ENCODE measurements around the gene LRCH3. TPM values are rescaled to one million over a fixed set of nuclear protein-coding genes. Genes with fewer than 3 reads are reported as not detected.

The LRCH3 gene
- total RNA-seq, 1 experiment from 2014 or later = 75.8 TPM

GRCh38 chr3:197775317-197775716, 15.7 kb upstream of the LRCH3 start:
- ATAC-seq = no peak
- no peak overlapping the region for H3K27ac ChIP-seq (ENCODE audit: low read length)
- H3K36me3 ChIP-seq (ENCODE audit: control insufficient read depth, insufficient read depth, low read length) = peaks cover 32% of the 10 kb centered on the region
- in situ Hi-C loops (cut with HindIII; ENCODE audit: low pct_unique_long_range_greater_than_20kb, low sequenced_read_pairs) (no loop called here), intact Hi-C loops (cut with micrococcal nuclease; ENCODE audit: unreplicated experiment) (no loop called here)
- no TSS peak for BruUV-seq (replicated peaks)
- H3K27me3 ChIP-seq (ENCODE audit: control insufficient read depth, insufficient read depth, low read length) = no peaks in the 10 kb centered on the region
- ChIA-PET POLR2A (no interaction called here), CTCF (no interaction called here)
- H3K4me1 ChIP-seq (ENCODE audit: control insufficient read depth, insufficient read depth, low read length) = no peaks in the 10 kb centered on the region
- no peak for DNase-seq (ENCODE audit: low read depth, low spot score)
- no peaks in the 10 kb centered on the region for H3K9me3 ChIP-seq (ENCODE audit: control insufficient read depth, insufficient read depth, low read depth, low read length)
- TF ChIP-seq CTCF (IDR thresholded peaks at IDR 0.05) (no peak), REST (IDR thresholded peaks at IDR 0.05; ENCODE audit: insufficient read depth in 1 of 2, low read depth in 2 of 2, low read length in 1 of 2) (no peak), SIN3A (IDR thresholded peaks at IDR 0.05; ENCODE audit: borderline replicate concordance, insufficient read depth, low read depth, low read length) (no peak), TCF7L2 (IDR thresholded peaks at IDR 0.05; ENCODE audit: low read depth, low read length) (no peak), POLR2AphosphoS5 (IDR thresholded peaks at IDR 0.05; ENCODE audit: low read depth, low read length) (no peak)
- no peak overlapping the region for H3K4me3 ChIP-seq (ENCODE audit: low read depth in 2 of 2, low read length in 2 of 2)

GRCh38 chr3:197782230-197782629, 8.8 kb upstream of the LRCH3 start:
- H3K4me3 ChIP-seq (ENCODE audit: low read depth in 2 of 2, low read length in 2 of 2) = no peak overlapping the region
- DNase-seq (ENCODE audit: low read depth, low spot score) (no peak), ATAC-seq (no peak)
- H3K4me1 ChIP-seq (ENCODE audit: control insufficient read depth, insufficient read depth, low read length) = no peaks in the 10 kb centered on the region
- ChIA-PET POLR2A (interaction anchor here (0.5 kb wide), 1 partner anchor 19 kb away, joined by 4 read pairs; no protein-coding TSS in a partner anchor), CTCF (no interaction called here)
- no peaks in the 10 kb centered on the region for H3K27me3 ChIP-seq (ENCODE audit: control insufficient read depth, insufficient read depth, low read length)
- in situ Hi-C loops (cut with HindIII; ENCODE audit: low pct_unique_long_range_greater_than_20kb, low sequenced_read_pairs) = no loop called here
- H3K36me3 ChIP-seq (ENCODE audit: control insufficient read depth, insufficient read depth, low read length) = peaks cover 35% of the 10 kb centered on the region
- no peak overlapping the region for H3K27ac ChIP-seq (ENCODE audit: low read length)
- no peaks in the 10 kb centered on the region for H3K9me3 ChIP-seq (ENCODE audit: control insufficient read depth, insufficient read depth, low read depth, low read length)
- intact Hi-C loops (cut with micrococcal nuclease; ENCODE audit: unreplicated experiment) = no loop called here
- no TSS peak for BruUV-seq (replicated peaks)
- TF ChIP-seq TCF7L2 (IDR thresholded peaks at IDR 0.05; ENCODE audit: low read depth, low read length) (no peak), SIN3A (IDR thresholded peaks at IDR 0.05; ENCODE audit: borderline replicate concordance, insufficient read depth, low read depth, low read length) (no peak), REST (IDR thresholded peaks at IDR 0.05; ENCODE audit: insufficient read depth in 1 of 2, low read depth in 2 of 2, low read length in 1 of 2) (no peak), POLR2AphosphoS5 (IDR thresholded peaks at IDR 0.05; ENCODE audit: low read depth, low read length) (no peak), CTCF (IDR thresholded peaks at IDR 0.05) (no peak)
